NCI-H2171 (cell line): ENCODE results near the gene HGF.

Experiments used
- DNase-seq: peaks from one replicate; lab custom pipeline; 2025; lab: John Stamatoyannopoulos, UW

The HGF gene

DNA sequence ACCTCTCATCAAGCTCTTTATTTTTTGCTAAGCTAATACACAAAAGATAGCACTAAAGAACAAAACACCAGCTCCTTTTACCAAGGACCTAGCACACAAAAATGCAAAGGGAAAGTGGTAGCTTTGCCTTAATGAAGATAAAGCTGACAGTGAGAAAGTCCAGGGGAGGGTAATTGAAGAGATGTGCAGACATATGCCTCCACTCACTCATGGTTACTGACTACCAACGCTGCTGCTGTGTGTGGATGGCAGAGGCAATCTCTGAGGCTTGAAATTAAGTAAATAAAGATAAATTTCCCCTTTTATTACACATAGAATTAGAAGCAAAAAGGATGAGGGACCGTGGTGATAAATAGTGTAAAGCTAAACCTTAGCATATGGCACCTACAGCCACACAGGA is 87.0 kb downstream of the HGF start:
- no peak for DNase-seq

DNA sequence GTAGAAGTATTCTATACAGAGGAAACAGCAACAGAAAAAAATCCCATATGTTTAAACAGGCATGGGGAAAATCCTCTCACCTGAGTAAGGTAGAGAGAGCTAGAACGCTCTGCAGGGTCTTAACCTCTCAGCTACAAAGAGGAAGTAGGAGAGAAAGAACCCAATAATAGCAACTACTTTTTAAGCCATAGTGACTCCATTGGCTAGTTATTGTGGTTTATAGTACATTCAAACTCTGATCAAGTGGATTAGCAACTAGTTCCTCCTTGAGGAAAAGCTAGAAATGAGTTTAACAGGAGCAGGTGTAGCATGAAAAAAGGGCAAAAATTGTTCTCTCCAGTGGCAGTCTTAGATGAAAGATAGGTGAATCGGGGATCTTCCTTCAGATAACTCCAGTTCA is 89.7 kb downstream of the HGF start:
- DNase-seq, result no peak

DNA sequence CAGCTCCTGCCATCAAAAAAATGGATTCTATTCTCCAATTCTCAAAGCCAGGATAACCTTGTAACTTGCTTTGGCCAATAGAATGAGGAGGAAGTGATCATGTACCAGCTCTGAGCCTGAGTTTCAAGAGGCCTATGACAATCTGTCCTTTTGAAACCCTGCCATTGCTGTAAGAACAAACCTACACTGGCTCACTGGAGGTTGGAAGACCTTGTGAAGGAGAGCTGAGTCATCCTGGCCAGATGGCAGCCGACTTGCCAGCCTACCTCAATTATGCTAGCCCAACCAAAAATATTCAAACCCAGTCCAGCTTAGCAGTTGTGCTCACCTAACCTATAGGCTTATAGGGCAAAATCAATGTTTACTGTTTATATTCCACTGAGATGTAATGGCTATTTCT is 93.0 kb downstream of the HGF start:
- peak; percentile 80 for DNase-seq

DNA sequence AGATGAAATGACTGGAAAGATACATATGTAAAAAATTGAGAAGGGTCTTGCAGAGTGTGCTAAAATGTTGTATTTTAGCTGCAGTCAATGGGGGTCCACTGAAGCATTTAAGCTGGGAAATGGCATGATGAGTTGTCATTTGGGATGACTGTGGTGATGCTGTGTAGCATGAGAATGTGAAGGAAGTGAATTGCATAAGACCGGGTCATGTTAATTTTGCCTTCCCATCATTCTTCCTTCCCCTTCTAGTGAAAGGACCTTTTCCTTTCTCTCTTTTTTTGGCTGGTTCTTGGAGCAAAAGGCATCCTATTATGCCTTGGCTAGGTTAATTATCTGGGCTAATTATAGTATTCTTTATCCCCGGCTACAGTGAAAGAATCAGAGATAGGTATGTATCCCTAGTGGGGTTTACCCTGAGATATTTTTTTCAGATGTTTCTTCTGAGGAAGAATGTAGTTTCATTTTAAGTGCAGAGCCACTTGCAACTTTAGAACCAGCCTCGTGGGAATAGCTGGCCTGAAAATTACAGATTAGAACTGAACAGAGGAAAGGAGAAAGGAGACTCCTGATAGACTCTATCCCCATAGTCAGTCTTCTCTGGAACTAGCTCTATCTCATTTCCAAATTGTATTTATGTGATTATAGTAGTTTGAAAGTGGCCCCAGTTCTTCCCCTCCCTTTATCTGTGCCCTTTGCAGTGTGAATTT is 93.6 kb downstream of the HGF start:
- DNase-seq, result no peak

DNA sequence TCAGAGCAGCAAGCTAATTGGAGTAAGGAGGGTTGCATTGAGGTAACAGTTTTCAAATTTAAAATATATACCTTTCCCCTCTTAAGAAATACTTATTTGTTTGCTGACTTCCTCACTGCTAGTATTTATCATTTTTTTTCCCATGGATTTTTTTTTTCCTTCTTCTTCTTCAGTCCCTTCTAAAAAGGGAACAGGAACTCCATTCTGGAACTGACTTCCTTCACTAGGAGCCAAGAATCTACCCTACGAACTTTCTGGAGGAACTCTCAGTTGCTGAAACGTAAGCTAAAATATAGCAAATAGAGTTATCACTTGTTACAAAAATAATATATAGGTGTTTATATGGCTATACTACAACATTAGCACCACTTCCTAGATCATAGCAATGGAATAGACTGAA is 95.4 kb downstream of the HGF start:
- DNase-seq, result no peak

DNA sequence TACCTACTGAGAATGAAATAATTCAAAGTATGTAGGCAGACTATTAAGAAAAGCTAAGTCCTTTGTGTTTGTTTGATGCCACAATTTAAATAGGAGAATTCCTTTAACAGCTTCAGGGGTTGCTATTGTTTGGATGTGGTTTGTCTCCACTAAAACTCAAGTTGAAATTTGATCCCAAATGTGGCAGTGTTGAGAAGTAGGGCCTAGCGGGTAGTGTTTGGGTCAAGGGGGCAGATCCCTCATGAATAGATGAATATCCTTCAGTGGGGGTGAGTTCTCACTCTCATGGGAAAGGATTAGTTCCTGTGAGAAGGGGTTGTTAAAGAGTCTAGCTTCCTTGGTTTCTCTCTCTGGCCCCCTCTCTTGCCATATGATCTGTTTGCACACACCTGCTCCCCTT is 97.0 kb downstream of the HGF start:
- peak; percentile 40 for DNase-seq

DNA sequence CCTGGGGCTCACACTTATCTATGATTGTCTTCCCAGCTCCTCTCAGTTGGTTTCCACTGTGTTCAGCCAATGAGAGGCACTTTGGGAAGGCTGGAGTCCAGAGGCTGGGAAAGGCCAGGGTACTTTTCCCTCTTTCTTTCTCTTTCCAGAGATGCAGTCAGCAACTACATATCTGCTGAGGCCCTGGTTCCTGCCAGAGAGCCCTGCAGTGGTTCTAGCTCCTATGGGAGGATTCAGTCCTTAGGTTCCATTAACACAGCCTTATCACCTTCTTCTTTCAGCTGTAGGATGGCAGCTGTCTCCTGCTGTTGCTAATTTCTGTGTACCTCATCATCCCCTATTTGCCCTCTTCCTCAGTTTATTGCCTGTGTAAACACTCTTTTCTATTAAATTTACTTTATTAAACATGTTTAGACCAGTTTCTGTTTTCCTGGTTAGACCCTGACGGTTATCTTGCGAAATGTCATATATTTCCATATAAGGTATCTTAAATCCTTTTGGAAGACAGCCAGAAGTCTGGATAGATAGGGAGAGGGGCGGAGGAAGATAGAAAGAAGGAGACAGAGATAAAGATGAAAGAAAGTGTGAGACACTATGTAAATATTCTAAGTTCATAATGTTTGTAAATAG is 100.3 kb downstream of the HGF start:
- peak; percentile 75 for DNase-seq

DNA sequence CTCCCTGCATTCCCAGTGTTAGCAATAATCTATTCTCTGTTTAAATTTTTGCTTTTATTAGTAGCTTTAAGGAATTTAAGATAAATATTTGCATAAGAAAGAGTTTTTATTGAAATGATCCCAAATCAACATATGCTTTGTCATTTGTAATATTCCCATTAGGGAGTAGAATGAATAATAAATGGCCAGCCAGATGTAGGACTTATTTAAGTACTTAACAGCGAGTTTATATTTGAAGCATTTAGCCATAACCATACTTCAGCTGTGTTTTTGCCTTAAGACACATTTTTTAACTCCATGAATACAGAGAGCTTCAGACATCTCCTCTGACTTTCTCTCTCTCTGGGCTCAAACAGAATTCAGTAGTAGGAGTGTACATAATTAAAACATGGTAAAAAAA is 103.6 kb downstream of the HGF start:
- DNase-seq, result no peak

DNA sequence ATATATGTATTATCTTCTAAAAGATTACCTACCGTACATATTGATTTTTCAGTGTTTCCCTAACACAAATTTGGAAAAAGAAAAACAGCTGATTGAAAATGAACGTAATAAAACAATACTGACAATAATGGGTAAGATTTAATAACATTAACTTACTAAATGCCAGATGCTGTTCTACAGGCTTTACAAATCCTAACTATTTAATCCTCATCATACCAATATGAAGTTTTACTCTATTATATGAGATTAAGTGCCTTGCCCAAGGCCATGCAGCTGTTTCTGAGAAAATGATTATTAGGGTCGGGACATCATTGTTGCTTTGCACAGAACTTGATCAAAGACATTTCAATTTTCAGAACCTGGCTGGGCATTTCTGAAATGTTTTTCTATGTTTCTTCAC is 104.6 kb downstream of the HGF start:
- no peak for DNase-seq

DNA sequence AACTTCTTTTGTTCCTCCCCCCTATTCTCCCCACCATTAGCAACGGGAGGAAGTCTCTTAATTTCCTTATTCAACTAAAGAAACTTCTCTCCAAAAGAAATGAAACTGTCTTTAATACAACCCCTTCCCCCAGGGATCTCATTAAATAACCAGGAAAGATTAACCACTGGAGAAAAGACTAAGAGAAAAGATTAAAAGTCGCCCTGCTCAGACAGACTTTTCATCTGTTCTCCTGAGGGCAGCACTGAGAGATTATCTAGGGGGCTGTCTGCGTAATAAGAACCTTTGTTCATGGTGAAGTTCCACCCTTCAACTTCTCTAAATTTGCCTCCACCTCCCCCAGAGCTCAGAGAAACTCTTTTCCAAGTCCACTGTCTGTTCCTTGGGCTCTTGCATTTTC is 105.5 kb downstream of the HGF start:
- no peak for DNase-seq

DNA sequence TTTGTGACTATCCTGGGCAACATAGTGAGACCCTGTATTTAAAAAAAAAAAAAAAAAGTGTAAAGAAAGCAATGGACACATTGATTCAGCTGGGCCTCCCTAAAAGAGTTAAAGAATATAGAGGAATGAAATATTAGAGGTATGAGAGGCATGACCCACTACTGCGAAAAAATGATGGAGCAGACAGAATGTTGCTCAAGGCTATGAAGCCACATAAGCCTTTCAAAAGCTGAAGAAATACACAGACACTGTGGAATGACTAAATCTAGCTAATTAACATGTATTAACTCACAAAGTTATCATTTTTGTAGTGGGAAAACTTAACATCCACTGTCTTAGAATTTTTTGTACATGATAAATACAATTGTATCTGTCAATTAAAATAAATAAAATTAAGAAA is 107.3 kb downstream of the HGF start:
- no peak for DNase-seq

DNA sequence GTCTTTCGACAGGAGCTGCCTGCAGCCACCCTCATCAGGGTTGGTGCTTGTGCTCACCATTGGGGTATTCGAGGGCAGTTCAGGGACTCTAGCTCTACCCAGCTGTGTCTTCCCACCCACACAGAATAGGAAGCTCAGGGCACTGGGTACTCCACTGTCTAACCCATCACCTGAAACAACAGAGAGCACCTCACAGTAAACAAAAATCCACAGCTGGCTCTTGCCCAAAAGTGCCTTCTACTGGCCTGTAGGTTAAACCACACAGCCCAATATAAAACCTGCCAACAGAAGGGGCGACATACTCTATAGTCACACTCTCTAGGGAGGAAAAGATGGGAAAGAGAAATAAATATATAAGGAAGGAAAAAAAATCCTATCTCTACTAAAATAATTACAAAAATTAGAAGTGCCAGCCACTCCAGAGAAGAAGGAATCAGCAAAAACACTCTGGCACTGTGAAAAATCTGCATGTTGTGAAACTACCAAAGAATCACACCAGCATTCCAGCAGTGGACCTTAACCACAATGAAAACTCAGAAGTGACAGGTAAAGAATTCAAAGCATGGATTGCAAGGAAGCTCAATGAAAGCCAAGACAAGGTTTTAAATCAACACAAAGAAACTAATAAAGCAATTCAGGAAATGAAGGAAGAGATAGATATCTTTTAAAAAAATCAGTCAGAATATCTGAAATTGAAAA is 110.0 kb downstream of the HGF start:
- DNase-seq, result no peak

DNA sequence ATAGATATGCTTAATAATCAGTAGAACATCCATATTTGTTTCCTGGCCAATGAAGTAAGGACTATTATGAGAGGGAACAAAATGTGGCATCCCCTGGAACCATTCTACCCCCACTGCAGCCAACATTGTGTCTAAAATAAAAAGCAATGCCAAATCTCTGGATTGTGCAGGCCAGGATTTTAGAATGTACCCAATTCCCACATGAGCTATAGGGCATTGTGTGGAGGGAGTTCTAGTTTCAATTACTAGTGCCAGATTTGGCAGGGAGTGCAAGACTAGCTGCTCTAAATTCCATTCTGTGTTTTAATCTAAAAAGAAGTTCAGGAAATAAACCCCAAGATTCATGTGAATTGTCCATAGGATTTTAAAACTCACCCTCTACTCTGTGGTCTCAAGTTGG is 112.3 kb downstream of the HGF start:
- DNase-seq, result no peak

DNA sequence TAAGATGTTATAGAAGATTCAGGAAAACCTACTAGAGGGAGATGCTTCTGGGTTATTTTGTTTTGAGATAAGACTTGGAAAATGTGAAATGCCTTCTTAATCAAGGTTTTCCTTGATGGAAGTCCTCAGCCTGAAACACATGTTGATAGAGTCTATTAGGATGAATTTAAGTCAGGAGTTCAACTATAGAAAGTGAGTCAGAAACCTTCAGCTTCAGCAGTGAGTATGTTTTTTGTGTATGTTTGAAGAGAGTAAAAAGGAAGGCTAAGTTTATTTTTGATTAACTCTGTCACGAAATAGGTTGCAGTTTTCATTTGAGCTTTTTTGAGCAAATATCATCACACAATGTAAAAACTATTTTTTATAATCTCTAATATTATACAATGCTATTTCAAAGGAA is 114.6 kb downstream of the HGF start:
- no peak for DNase-seq

DNA sequence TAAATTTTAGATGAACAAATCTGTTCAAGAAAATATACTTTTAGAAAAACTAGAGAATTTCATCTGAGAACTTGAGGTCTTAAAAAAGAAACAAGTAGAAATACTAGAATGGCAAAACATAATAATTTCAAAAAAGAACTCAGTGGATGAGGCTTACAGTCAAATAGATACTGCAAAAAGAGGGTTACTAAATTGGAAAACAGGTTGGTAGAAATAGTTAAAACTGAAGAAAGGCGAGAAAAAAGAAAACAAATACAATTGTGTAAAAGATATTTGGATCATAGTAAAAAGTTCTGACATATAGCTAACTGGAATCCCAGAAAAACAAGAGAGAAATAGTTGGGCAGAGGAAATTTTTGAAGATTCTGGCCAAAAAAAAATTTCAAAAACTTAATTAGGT is 117.6 kb downstream of the HGF start:
- DNase-seq, result no peak
